HG03457 (cell line): ENCODE measurements around the gene ATP9B.

Source experiments
- ATAC-seq: cut with Tn5 transposase; IDR thresholded peaks from one replicate; pipeline ENCODE4 v1.9.1; 2021; ENCODE audit warnings: moderate number of reproducible peaks; ENCODE audit not compliant: unreplicated experiment

The ATP9B gene

DNA sequence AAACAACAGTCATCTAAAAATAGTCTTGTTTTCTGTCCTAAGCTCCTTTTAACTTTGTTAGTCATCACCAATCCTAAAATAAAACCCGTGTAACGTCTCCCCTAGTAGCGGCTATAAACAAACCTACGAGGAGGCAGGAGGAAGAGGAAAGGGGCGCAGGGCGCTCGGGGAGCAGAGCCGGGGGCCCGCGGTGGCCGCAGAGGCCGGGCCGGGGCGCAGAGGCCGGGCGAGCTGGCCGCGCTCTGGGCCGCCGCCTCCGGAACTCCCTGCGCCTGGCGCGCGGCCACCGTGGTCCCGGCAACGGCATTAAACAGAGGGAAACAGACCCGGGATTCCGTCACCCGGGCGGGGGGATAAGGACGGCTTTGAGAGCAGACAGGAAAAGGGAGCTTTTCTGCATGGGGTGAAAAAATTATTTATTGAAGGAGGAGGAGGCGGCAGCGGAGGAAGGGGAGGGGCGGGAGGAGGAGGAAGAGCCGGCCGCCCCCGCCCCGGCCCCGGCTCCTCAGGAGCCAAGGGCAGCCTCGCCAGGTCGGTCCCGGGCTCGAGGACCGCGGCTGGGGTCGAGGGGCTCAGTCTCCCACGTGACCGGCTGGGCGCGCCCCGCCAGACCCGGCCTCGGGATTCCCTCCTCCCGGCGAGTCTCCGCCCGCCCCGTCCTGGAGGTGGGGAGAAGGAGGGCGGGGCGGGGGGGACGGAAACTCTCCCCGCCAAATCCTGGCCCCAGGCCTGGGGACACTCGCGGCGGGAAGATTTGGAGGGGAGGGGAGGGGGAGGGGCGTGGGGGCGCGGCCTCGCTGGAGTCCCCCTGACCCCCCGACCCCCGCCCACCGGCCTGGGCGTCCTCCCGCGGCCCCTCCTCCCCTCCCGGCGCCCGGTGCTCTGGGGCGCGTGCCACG is 324.7 kb downstream of the ATP9B start:
- ATAC-seq, result no peak

DNA sequence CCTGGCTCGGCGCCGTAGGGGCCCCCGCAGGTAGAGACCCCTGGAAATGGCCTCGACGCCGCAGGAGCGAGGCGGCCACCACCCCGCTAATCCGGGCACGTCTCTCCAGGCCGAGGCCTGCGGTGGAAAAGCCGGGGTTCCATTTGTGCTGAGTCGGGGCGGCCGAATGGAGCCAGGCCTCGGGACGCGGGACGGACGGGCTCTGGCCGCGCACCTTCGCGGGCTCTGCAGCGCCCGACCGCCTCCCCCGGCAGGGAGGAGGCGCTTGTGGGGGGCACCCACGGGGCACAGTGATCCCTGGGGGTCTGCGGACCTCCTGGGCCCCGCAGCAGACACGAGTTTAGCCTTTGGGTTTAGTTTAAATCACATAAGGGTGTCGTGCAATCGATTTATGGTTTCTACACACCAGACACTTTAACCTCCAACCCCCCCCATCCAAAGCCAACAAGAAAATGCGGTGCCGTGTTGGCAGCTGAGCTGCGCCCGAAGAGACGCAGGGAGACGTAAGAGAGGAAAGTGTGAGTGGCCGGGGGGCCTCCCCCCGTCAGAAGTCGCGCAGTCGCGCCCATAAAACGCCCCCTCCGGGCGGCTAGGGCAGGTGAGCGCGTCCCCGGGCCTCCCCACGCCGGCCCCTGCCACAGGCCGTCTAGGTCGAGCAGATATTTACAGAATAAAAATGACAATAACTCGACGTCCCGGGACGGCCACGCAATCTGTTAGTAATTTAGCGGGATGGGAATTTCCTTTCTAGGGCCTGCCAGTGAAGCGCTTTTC is 325.5 kb downstream of the ATP9B start:
- no peak for ATAC-seq

GRCh38 chr18:79395308-79395640 is 326.1 kb downstream of the ATP9B start:
- ATAC-seq, result no peak

DNA sequence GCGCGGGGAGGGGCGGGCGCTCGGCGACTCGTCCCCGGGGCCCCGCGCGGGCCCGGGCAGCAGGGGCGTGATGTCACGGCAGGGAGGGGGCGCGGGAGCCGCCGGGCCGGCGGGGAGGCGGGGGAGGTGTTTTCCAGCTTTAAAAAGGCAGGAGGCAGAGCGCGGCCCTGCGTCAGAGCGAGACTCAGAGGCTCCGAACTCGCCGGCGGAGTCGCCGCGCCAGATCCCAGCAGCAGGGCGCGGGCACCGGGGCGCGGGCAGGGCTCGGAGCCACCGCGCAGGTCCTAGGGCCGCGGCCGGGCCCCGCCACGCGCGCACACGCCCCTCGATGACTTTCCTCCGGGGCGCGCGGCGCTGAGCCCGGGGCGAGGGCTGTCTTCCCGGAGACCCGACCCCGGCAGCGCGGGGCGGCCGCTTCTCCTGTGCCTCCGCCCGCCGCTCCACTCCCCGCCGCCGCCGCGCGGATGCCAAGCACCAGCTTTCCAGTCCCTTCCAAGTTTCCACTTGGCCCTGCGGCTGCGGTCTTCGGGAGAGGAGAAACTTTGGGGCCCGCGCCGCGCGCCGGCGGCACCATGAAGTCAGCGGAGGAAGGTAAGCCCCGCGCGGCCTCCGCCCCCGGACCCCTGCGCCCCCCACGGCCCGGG is 326.7 kb downstream of the ATP9B start, which contains the start of gene NFATC1:
NFATC1 (plus strand) TSS at position 170 of the 644 bp plus-strand sequence; CDS start at position 465, 295 bp downstream.
- ATAC-seq, result no peak

DNA sequence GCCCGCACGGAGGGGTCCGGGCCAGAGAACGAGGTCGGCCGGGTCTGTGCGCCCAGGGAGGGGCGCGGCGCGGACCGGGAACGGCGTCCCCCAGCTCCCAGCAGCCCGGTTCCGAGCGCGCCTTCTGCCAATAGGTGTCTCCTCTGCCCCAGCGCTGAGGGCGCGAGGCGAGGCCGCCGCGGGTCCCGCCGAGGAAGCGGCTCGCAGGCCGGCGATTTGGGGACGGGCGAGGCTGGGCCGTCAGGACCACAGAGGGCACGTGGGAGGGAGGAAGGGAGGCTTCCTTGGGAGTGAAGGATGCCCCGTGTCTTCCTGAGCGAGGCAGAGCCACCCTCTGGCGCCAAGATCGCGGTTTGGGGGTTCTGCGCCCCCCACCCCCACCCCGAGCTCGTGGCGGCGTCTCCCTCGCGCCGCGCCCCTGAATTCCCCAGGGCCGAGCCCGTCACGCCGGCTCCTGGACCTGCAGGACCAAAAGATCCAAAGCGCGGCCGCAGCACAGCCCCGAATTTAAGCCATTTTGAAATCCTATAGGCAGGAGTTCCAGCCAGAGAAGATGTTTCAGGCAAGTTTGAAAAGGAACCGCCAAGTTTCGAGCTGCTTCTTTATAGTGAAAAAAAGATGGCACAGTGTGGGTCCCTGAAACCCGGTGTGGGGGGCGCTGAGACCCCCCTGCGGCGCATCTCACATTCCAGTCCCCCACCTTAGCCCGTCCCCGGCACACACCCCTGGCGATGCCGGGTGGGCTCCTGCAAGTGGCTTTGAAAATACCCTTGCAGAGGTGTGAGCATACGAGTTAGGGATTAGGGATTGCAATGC is 327.4 kb downstream of the ATP9B start:
- ATAC-seq, result no peak

DNA sequence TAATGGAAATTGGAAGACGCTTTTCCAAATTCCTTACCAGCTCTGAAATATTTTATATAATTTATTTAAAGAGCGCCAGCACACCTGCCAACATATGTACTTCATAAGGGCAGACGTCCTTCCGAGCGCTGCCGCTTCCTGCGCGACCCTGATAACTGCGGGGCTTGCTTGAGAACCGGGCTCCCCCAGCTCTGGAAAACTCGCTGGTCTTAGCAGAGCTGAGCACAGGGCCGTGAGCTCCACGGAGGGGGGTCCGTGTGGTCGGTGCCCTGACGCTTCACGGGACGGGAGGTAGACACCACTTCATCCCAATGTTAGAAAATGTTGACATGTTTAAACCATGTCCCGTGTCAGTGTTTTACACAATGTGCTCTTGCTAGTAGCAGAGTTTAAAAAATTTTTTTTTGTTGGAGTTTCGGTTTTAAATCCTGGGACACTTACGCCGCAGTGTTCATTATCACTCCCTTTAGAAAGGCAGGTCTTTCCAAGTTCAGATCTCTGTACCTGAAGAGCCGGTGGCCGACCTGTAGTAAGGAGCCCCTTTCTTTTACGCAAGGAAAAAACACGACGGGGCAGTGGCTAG is 328.1 kb downstream of the ATP9B start:
- ATAC-seq, result no peak

DNA sequence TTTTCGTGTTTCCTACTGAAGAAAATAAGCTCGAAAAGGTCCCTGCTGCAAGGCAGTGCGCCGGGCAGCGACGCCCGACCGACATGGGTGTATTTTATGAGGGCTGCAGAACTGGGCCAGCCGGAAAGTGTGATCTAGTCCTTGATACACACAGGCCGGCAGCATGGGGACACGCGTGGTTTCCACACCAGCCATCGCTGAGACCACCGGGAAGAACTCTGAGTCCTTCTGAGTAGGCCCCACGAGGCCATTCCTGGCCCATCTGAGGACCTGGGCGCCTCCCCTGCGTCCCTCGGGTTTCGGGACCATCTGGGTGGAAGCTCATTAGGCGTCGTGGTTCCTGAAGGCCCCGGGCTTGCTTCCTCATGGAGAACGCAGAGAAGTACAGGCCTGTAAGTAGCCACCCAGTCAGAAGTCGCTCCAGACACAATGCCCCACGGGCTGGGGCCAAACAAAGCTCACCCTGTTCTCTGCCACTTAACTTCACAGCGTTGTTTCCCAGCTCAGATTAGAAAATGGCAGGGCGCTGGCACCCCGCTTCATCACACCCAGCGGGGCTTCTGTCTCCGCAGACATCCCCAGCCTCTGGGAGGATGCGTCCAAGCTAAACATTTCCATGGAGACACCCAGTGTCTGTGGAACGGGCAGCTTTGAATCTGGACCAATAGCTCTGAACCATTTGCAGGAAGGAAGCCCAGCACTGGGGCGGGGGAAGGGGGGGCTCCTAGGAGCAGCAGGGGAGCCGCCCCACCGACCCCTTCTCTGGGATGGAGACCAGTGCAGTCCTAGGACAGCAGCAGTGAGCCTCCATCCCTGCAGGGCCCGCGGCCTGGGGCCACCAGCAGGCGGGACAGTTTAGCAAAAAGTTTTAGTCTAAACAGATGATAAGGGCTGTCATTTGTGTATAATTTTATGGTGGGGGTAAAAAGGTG is 328.9 kb downstream of the ATP9B start:
- ATAC-seq, result no peak

DNA sequence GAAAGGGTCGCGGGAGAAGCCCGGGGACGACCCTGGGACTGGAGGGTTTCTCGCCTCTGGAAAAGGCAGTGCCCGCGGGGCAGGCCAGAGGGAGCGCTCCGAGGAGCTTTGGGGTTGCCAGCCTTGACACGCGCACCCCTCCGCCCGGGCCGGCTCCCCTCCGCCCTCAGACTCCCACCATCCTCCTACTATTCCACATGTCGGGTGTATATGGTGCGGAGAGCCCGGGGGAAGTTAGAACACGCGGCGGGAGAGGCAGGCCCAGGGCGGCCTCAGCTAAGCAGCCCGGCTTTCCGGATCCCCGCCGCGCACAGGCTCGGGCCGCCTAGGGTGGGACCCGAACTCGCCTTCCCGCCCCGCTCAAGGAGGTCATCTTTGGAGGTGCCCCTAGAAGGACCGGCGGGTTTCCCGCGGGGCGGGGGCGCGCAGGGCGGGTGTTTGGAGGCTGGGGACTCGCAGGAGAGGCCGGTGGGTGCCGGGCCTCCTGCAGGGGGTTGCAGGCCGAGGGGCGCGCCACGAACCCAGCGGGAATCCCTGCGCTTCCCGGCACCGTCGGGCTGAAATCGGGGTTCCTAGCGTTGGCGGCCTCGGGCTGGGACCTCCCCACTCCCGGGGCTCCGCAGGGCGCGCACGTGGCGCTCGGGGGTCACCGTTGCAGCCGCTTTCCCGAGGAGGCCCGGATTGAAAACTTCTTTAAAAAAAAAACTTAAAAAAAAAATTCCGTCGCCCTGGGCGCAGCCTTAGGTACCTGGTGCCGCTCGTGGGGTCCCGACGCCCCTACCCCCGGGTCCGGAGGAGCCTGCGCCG is 330.3 kb downstream of the ATP9B start:
- ATAC-seq, result no peak

GRCh38 chr18:79400091-79400590 is 330.9 kb downstream of the ATP9B start:
- ATAC-seq, result no peak

DNA sequence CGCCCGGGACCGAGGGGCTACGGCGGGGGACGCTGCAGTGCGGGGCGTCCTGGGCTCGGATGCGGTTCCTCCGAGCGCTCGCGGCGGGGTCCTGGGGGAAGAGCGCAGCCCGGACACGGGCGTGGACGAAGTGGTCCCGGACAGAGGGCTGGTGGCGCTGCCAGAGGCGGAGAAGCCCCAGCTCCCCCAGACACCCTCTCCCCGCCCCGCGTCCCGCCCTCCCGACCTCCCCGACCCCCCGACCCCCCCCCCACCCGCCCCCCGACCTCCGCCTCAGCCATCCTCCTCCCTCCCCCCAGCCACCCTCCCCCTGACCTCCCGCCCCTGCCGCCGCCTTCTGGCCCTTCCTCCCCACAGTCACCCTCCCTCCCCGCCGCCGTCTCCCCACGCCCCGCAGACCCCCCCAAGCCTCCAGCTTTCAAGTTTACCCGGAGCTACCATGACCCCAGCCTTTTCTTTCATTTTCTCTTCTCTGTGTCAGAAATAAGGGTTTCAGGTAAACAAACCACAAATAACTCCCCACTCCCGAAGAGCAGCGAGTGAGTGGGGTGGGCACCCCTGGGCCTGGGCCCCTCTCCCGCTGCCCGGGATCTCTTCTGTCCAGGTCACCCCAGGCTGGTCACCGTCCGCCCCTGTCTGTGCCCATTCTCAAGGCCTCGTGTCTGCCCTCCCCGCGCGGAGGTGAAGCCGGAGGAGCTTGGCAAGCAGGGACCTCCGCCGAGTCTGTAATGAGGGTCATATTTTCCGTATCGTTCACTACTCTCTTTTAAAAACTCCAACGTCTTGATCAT is 331.6 kb downstream of the ATP9B start:
- ATAC-seq, result no peak

- ATAC-seq, result no peak
Observed at GRCh38 chr18:79401494-79402208, 332.5 kb downstream of the ATP9B start.

DNA sequence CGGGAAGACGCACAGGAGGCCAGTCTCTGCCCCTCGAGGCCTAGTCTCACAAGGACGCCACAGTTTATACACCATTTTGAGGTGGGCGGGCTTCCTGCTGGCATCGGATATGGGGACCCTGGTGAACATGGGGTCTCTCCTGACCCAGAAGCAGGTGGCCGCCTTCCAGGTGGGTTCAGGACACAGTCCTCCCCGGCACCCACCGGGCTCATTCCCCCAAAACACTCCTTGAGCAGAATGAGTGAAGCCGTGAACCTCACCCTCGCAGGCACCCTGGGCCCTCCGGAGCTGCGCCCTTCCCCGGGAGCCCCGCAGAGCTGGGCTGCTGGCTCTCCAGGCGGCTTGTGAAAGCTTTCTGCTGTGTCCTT is 333.0 kb downstream of the ATP9B start:
- no peak for ATAC-seq

DNA sequence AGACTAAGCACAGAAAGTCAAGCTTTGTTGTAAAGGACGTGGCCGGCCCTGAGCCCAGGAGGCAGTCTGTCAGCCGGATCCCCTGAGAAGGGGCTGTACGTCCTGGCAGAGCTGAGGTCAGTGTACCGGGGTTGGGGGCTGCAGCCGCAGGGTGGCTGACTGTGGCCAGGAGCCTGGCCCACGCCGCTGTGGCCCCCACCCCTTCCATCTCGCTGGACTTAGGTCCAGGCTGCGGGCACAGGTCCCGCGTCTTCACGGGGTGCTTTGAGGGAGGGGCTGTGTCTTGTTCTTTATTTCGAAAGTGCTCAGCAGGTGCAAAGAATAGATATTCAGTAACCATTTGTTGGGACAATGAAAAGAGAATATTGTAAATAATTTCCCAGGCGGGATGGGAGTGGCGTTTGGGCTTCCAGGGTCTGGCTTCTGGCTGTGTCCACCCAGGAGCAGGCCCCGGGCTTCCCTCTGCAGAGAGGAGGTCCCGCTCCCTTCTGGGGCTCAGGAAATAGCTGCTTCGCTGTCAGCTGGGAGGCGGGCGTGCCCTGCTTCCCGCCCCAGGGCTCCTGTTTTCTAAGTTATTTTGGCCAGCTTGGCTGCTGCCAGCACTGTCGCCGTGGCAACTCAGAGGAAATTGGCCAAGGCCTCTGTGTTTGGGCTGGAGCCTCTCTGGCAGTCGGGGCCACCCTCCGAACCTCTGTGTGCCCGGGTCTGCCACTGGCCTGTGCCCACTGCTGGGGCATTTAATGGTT is 334.0 kb downstream of the ATP9B start:
- ATAC-seq, result no peak

DNA sequence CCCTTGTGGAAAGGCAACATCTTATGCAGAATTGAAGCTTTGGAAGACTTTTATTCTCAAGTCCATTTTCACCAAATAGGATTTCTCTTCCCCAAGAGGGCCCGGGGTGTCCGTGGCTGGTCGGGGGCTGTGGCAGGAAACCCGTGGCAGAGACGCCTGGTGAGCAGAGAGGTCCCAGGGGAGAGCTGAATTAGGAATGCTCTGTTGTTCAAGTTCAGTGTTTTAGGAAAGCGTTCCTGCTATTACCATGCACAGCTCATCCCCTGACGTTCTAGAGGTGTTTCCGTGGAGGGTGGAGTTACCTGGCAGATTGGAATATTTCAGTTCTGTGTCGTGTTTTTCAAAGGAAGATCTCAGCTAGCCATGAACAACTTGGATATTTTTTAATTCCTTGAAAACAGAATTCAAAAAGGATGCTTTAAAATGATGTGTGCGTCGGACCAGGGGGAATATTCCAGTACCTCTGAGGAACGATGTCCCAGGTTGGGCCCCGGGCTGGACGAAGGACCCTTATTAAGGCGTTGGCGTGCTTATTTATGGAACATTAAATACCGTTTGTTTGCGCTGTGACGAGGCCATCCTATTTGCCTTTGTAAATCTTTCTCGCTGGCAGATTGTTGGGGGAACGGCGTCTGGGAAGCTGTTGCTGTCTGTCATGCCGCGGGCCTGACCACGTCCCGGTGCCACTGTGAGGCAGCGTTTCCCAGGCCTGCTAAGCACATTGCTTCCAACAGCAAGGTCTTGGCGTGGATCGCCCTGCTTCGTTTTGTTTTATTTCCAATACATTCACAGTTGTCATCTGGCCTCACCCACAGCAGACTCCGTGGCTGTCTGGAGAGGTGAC is 334.8 kb downstream of the ATP9B start:
- no peak for ATAC-seq

DNA sequence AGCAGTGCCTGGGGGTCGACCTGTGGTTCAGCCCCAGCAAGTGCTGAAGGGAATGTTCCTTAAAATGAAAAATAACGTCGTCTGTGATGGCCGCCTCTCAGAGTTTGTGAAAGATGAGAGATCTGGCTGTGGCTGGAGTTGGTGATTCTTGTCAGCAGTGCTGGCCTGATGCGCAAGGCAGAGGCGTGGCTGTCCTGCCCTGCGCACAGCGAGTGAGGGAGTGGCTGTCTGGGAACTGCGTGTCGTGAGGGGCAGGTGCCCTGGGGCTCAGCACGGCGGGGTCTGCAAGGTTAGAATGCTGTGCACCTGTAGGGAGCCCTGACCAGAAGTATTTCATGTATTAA is 335.3 kb downstream of the ATP9B start:
- no peak for ATAC-seq
